GM21447 (cell line): Measurements from ENCODE around the gene C12orf54.
"Not testable (repeated sequence)": the region's sequence is repeated elsewhere in the genome, so short reads cannot be mapped to it uniquely, and the experiment has no call there.

Experiments used
- ATAC-seq: cut with Tn5 transposase; IDR thresholded peaks from one replicate; pipeline ENCODE4 v1.9.1; 2021; ENCODE audit not compliant: unreplicated experiment

C12orf54 gene

GRCh38 chr12:48508987-48509386 is 26.7 kb downstream of the C12orf54 start:
- ATAC-seq, result no peak

GRCh38 chr12:48510111-48510510 is 27.8 kb downstream of the C12orf54 start:
- no peak for ATAC-seq

DNA sequence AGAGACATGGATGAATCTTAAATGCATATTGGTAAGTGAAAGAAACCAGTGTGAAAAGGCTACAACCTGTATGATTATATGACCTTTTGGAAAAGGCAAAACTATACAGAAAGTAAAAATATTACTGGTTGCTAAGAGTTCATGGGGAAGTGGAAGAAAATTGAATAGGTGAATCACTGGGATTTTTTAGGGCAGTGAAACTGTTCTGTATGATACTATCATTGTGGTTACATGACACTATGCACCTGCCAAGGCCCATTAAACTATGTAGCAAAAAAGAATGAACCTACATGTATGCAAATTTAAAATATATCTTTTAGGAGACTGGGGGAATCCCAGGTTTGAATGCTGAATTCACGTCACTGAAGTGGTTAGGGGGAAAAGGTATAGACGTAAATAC is 30.6 kb downstream of the C12orf54 start:
- ATAC-seq, result peak; percentile 88

DNA sequence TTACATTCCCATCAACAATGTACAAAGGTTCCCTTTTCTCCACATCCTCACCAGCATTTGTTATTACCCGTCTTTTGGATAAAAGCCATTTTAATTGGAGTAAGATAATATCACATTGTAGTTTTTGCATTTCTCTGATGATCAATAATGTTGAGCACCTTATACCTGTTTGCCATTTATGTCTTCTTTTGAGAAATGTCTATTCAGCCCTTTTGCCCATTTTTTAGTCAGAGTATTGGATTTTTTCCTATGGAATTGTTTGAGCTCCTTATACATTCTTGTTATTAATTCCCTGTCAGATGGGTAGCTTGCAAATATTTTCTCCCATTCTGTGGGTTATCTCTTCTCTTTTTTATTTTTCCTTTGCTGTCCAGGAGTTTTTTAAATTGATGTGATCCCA is 32.4 kb downstream of the C12orf54 start:
- ATAC-seq, result no peak

DNA sequence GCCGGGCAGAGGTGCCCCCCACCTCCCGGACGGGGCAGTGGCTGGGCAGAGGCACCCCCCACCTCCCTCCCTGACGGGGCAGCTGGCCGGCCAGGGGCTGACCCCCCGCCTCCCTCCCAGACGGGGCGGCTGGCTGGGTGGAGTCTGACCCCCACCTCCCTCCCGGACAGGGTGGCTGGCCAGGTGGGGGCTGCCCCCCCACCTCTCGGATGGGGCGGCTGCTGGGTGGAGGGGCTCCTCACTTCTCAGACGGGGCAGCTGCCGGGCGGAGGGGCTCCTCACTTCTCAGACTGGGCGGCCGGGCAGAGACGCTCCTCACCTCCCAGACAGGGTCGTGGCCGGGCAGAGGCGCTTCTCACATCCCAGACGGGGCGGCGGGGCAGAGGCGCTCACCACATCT is 38.1 kb downstream of the C12orf54 start:
- not testable (repeated sequence) for ATAC-seq

DNA sequence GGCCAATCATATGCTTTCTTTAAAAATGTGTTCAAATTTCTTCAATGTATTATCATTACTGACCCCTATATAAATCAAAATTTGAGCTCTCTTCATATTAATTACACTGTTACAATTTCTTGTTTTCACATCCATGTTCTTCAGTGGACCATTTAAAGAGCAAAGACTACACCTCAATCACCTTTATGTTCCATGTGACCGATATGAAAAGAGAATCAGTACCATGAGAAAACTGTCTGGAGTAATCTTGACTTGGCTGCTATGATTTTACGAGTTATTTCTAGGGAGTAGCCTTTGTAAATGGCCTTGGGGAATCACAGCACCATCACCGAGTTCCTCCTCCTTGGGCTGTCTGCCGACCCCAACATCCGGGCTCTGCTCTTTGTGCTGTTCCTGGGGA is 43.0 kb downstream of the C12orf54 start, which contains the start of gene OR8S1:
TSS of gene OR8S1 (plus strand) at position 301 of the 400 bp plus-strand sequence. CDS start at position 301, 0 bp downstream.
- ATAC-seq, result no peak

DNA sequence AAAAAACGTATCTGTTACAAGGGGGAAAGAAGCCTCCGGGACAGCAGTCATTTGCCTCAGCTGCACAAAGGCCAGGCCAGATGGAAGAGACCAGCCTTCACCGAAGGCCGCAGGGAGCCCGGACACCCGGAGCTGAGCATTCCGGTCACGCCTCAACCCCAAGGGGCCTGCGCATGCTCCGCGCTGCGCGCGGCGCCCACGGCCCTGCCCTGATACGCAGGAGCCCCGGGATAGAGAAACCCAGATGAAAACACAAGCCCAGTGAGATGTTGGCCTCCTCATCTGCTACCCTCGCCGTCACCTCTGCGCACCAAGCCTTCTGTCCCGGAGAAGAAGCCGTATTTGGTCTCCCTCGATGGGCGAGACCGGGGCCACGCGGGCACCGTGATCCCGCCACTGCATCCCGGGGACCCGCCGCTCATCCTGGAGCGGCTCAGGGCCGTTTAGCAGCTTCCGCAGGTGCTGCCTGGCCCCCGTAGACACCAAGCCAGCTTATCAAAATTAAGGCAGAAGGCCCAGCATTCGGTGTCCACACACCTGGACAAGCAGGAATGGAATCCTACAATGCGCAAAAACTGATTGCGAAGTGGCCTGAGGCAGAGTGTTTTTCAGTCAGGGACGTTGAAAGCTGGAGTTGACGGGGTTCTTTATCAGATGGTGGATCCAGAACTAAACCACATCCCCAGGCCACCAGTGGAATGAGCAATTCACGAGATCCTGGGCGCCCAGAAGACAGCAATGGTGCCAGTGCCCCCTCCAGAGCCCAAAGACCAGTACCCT is 45.8 kb downstream of the C12orf54 start:
- ATAC-seq, result no peak

DNA sequence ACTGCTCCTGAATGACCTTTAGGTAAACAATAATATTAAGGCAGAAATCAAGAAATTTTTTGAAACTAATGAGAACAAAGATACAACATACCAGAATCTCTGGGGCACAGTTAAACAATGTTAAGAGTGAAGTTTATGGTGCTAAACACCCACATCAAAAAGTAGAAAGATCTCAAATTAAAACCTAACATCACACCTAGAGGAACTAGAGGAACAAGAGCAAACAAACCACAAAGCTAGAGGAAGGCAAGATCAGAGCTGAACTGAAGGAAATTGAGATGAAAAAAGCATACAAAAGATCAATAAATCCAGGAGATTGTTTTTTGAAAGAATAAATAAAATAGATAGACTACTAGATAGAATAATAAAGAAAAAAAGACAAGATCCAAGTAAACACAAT is 50.3 kb downstream of the C12orf54 start:
- ATAC-seq, result no peak

DNA sequence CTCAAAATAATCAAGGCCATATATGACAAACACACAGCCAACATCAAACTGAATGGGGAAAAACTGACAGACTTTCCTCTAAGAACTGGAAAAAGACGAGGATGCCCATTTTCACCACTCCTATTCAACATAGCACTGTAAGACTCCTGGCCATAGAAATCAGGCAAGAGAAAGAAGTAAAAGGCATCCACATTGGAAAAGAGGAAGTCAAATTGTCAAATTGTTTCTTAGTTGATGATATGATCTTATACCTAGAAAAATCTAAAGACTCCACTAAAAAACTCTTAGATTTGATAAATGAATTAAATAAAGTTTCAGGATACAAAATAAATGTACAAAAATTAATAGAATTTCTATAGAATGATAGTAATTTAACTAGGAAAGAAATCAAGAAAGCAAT is 54.3 kb downstream of the C12orf54 start:
- ATAC-seq, result no peak

DNA sequence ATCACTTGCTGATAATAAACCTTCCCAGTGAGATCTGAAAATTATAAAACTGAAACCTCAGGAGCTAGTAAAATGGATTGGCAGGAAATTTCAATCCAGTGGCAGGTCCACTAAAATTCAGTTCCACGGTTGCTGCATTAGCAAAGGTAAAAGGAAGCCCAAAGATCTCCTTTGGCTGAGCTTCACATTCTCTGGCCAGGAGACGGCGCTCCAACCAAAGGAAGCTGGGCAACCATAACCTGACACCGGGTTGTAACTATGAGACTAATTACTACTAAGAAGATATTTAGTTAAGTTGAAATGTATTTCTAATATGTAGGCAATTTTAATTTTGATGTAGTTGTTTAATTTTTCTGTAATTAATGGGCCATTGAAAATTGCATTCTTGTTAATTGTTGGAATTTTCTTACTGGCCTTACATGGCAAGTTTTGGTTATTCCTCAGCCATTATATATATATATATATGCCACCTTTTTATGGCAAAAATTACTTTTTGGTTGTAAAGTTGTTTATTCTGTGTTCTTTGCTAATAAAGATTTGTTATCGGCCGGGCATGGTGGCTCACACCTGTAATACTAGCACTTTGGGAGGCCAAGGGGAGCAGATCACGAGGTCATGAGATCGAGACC is 60.1 kb downstream of the C12orf54 start:
- no peak for ATAC-seq

DNA sequence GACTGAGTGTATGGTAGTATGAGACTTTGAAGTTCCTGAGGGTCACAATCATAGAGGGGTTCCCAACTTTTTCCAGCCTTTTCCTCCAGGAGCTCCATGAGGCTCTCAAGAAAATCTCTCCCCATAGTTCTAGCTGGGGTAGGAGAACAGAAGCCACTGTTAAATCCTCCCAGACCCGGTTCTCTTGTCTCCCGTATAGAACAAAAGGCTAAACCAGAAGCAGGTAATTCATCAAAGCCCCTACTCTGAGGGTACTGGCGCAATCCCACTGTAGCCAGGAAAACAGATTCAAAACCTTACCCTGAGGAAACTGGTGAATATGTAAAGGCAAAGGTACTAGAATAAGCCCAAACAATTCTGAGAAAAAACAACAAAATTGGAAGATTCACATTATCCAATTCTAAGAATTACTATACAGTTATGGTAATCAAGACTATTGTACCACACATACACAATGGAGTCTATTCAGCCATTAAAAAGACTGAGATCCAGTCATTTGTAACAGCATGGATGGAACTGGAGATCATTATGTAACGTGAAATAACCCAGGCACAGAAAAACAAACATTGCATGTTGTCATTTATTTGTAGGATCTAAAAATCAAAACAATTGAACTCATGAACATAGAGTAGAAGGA is 63.7 kb downstream of the C12orf54 start:
- ATAC-seq, result no peak
